HL-60/S4 treated with phorbol 12-myristate 13-acetate at 8.2 ng/mL for 4 days and 3 days (cell line): Measurements from ENCODE around the gene SNX18.

Experiments
- in situ Hi-C: fragments of 300-500 bp; cut with MboI; formaldehyde crosslinking; loops from 2 replicates; pipeline ENCODE4 v1.15.0; 2022; ENCODE audit warnings: low sequenced_read_pairs

Gene SNX18

DNA sequence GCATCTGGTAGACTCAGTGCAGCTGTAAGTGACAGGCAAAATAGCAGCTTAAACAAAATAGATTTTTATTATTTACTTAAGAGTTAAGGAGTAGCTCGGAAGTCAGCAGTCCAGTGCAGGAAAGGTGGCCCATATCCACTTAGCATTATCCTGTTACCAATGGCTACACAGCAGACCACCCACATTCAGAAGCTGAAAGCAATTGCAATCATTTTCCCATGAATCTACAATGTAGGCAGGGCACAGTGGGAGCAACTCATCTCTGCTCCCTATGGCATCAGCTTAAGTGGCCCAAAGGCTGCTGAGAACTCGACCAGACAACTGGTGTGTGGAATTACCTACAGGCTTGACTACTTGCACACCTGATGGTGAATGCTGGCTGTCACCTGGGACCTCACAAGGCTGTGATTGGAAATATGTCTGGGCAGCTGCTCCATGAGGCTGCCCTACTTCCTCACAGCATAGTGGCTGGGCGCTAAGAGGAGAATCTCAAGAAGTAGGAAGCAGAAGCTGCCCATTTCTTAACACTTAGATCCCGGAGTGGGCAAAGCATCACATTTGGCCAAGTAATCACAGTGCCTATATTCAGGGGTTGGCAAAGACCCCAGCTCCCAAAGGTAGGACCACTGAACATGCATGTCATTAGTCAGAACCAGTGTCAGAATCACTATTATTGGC lies 56.4 kb downstream of the SNX18 start:
- in situ Hi-C loops, result no loop called here

DNA sequence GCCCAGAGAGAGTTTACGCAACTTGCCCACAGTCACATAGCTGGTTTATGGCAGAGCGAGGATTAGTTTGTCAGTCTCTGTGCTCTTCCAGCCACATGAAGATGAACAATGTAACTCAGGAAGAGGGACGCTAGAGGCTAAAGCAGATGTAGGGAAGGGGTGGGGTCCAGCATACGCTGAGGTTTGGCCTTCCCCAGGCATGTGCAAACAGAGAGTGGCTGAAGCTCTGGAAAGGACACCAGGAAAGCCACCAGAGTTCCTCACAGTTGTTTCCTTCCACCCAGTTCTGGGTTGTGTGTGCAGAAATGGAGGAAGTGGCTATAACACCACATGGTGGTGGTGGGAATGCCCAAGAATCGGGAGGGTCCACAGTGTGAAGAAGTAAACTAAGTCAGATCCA lies 60.0 kb downstream of the SNX18 start:
- in situ Hi-C loops, result no loop called here

DNA sequence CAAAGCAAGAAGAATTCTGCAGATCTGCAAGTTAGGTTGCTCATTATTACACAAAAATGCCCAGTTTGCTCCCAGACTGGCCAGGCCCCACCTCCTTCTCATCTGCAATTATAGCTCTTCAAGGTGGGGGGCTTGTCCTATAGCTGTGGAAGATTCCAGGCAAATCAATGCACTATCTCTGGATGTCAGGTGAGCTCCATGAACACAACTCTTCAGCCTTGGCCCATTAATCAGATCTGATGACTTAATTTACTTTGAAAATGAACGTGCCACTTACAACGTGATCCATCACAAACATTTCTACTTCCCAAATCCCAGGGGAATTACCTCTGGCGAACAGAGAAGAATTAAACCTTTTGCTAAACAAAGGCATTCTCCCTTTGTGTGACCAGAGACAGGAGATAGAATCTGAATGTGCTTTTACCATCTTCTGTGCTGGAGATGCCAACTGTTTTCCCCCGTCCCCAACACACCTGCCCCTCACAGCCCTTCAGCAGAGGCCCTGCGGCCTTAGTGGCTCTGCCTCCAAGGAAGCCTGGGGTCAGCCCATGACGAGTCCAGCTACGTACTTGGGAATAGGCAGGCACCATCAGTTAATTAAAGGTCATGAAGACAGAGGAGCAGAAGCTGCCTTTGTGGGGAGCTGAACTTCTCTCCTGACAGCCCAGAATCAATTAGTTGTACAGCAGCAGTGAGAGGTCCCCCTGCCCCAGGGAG lies 60.5 kb downstream of the SNX18 start:
- in situ Hi-C loops, result no loop called here

DNA sequence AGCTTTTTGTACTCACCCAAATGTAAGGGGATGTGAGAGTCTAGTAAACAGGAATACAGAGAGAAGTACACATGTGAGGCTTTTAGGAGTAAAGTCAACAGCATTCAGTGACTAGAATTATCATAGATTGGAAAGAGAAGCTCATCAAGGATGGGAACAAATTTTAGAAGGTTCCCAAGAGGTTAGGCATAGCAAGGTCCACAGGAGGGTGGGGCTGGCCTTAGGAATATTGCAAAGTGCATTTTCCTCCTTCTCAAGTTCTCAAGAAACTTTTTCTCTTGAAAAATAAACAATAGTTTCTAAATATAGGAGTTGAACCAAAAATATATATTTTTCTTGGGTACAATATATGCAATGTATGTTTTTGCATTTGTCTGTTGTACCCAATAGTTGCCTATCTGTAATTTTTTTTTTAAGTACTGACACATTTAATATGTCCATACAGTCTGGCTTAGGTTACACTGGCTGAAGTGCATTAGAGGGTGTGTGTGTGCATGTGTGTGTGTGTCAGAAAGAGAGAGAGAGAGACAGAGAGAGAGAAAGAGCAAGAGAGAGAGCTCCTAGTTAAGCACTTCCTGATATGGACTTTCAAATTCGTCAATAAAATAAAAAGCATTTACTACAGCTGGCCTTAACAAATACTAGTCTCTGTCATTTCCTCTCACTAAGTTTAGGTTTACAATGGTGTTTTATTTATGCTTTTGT lies 62.2 kb downstream of the SNX18 start:
- in situ Hi-C loops, result no loop called here

DNA sequence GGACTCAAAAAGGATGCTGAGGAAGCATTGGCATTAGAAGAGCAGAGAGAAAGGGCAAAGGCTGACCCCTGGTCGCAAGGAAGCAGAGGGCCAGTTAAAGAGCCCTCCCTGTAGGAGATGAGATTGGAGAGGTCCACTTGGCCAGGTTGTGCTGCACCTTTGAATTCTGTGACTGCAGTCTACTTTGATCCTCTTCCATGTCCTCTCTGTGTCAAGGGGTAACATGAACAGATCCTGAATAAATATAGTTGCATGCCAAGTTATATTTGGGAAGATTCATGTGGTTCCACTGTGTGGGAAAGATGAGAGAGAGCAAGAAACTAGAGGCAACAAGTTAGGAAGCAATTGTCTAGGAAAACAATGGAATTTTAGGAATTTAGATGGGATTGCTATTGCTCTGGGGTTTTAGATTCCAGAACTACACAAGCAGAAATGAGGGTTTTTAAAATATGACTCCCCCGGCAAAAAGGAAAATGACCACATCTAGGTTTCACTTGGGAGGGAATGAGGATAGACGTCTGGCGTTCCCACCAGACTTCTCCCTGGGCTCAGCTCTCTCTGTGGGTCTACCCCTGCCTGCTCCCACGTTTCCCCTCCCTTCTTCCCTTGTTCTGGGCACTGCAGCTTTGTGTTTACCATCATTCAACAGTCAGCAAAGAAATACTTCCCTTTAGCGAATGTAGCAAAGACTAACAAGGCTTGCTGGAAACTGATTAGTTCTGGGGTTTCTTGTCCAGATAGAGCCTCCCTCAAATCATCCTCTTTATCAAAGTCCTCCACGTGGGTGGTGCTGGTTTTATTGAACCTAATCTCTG lies 63.6 kb downstream of the SNX18 start:
- in situ Hi-C loops, result no loop called here

DNA sequence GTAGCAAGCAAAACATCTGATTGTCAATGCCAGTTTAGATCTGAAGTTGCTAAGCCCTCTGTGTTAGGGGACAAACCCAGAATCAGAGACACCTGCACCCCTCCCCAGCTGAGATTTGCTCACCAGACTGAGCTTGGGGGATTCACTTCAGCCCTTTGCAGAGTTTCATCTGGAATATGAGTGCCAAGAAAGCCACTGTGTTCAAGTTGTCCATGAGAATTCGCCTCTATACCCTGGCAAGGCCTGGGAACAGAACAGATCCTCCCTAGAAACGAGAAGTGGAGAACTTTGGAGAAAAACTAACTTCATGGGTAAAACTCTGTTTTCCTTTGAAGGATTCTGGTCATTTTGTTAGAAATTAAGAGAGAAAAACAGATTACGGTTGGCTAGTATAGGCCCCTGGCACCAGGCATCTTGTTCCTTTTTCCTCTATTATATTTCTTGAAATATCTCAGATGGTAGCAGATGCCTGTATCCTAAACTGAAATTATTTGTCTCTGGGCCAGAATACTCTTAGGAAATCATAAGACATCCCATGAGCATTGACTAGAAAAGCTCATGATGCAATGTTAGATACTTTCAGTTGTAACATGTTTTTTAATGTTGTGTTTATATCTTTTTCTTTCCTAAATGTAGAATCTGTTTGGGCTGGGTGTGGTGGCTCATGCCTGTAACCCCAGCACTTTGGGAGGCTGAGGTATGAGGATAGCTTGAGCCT lies 64.4 kb downstream of the SNX18 start:
- in situ Hi-C loops, result no loop called here

DNA sequence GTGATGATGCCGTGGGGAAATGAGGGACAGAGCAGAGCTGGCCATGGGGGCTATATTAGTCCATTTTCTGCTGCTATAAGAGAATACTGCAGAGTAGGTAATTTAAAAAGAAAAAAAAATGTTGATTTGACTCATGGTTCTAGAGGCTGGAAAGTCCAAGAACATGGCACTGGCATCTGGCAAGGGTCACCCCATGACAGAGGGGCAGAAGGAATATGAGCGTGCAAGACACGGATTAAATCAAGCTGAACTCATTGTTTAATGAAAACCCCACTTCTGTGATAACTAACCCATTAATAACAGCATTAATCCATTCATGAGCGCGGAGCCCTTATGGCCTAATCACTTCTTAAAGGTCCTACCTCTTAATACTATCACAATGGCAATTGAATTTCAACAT lies 68.8 kb downstream of the SNX18 start:
- in situ Hi-C loops, result no loop called here

DNA sequence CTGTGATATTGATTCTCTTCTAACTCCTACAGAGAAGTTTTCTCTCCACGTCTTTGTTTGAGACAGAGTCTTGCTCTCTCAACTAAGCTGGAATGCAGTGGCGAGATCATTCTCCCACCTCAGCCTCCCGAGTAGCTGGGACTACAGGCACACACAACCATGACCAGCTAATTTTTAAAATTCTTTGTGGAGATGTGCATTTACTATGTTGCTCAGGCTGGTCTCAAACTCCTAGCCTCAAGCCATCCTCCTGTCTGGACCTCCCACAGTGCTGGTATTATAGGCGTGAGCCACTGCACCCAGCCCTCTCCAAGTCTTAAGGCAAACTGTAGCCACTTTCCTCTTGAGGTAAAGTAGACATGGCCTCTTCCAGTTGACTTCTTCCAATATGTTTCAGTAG lies 72.2 kb downstream of the SNX18 start:
- in situ Hi-C loops, result no loop called here

DNA sequence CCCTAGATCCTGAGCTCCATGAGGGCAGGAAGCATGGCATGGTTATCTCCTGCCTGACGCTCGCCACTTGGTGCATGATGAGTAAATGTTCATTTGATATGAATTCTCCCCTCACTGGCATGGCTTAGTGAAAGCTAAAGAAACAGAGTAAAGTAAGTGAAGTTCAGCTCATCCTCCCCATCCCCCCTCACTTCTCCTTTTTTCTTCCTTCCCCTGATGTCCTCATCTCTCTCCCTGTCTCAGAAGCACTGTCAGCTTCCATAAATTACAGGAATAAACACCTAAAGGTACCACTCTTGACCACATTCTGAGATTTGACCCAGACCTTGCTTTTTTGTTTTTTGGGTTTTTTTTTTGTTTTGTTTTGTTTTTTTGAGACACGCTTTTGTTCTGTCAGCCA lies 73.3 kb downstream of the SNX18 start:
- in situ Hi-C loops, result no loop called here

DNA sequence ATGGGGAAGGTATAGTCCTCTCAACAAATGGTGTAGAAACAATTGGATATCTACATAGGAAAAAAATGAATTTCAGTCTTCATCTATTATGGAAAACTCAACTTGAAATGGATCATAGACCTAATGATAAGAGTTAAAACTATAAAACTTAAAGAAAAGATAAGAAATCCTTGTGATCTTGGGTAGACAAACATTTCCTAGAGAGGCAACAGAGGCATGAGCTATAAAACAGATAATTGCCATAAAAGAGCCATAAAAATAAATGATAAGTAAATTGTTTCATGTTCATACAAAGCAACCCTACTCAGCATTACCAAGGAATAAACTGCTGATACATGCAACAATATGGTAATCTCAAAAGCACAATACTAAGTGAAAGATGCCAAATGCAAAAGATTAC lies 76.2 kb downstream of the SNX18 start:
- in situ Hi-C loops, result no loop called here

DNA sequence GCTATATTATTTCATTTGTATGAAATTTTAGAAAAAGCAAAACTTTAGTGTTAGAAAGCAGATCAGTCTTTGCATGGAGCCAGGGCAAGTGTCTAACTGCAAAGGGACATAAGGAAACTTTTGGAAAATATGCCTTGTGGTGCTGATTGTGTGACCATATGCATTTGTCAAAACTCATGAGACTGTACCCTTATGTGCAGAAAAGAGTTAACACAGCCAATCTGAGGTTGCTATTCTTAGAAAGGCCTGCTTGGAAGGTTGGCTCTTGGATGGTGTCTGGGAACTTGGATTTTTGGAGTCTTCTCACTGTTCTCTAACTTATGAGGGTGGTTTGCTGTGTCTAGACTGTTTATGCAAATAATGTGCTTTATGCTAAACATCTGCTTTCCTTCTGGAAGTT lies 76.6 kb downstream of the SNX18 start:
- in situ Hi-C loops, result no loop called here

DNA sequence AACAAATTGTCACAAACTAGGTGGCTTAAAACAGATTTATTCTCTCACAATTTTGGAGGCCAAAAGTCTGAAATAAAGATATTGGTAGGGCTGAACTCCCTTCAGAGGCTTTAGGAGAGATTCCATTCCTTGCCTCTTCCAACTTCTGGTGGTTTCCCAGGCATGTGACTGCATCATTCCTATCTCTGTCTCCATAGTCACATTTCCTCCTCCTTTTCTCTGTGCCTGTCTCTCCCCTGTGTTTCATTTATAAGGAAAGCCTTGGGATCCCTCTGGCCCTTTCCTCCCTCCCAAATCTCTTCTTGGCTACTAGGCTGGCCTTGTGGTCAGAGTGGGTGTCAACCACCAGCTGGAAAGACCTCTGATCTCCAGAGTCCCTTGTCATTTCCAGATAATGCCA lies 78.2 kb downstream of the SNX18 start:
- in situ Hi-C loops, result no loop called here
